ENCODE results near the gene SOAT2.

DNA sequence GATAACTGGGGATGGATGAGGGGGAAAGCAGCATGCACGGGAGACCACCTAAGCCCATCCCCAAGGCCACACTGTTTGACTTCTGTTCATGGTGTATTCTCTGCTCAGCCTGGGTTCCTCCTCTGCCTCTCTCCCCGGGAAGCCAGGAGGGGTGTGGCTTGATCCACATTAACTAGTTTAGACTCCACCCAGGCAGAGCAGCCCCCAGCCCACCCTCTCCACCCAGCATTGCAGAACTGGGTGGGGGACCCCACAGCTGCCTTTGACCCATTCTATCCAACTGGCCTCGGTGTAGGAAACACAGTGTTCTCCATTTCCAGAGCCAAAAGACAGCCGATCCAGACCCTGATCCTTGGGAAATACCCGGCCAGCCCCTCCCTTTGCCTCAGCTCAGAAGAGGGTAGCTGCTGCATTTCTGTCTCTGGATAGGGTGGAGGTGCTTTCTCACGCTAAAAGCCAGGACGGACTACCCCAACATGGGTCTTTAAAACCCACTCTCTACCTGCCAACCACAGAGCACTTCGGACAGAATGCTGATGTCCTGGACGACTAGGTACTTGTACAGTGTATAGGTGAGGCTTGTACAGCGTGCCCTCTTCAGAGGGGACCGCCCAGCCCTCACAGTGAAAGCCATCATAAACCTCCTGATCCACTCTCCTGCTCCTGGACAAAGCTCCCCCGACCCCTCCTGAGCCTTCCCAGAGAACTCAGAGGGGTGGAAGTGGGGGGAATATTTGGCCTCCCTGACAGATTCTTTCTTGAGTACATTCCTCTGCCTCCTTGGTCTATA is 33.5 kb upstream of the SOAT2 start:
- TF ChIP-seq POLR2AphosphoS5 (IDR thresholded peaks at IDR 0.05) (peak; percentile 32), POLR2A (IDR thresholded peaks at IDR 0.05) (no peak), CTCF (IDR thresholded peaks at IDR 0.05) (no peak)

Measured in gastroesophageal sphincter (tissue), 3 donors.